H4 (cell line): ENCODE measurements around the gene TRIM32. TPM values are rescaled to one million over a fixed set of nuclear protein-coding genes. Genes with fewer than 3 reads are reported as not detected.

ENCODE experiments used
- DNase-seq: peaks from one replicate; pipeline ENCODE4 v3.0.0-alpha.2; 2015; ENCODE audit warnings: low spot score
- total RNA-seq: library from RNA; depleted of rRNA; stranded (reverse); fragments of >200 nt; shearing (Covaris generic); gene quantifications from 2 replicates; pipeline ENCODE4 v1.2.3, GENCODE V29; 2014

The TRIM32 gene
- total RNA-seq, 1 experiment from 2014 or later: 18.5 TPM

- no peak for DNase-seq
These were observed 18.4 kb downstream of the TRIM32 start for GRCh38 chr9:116705531-116705930.

GRCh38 chr9:116706310-116707290, 19.5 kb downstream of the TRIM32 start:
- DNase-seq: no peak

GRCh38 chr9:116712781-116713180, 25.7 kb downstream of the TRIM32 start:
- DNase-seq: no peak

- no peak for DNase-seq
These were observed 26.2 kb downstream of the TRIM32 start for GRCh38 chr9:116713271-116713670.

GRCh38 chr9:116715751-116716150, 28.6 kb downstream of the TRIM32 start:
- DNase-seq: no peak

- DNase-seq: no peak
These were observed 29.3 kb downstream of the TRIM32 start for GRCh38 chr9:116716438-116716837.

- no peak for DNase-seq
These were observed 30.0 kb downstream of the TRIM32 start for GRCh38 chr9:116717150-116717549.

GRCh38 chr9:116718111-116718510, 31.0 kb downstream of the TRIM32 start:
- no peak for DNase-seq

GRCh38 chr9:116720111-116720510, 33.0 kb downstream of the TRIM32 start:
- no peak for DNase-seq

GRCh38 chr9:116721411-116721810, 34.3 kb downstream of the TRIM32 start:
- DNase-seq: no peak

- DNase-seq: no peak
These were observed 34.8 kb downstream of the TRIM32 start for GRCh38 chr9:116721944-116722343.

- no peak for DNase-seq
These were observed 37.0 kb downstream of the TRIM32 start for GRCh38 chr9:116724123-116724522.

GRCh38 chr9:116726602-116727001, 39.5 kb downstream of the TRIM32 start:
- no peak for DNase-seq

- DNase-seq: no peak
These were observed 46.0 kb downstream of the TRIM32 start for GRCh38 chr9:116733010-116733641.

GRCh38 chr9:116736399-116737151, 49.5 kb downstream of the TRIM32 start:
- DNase-seq: no peak

GRCh38 chr9:116737152-116737546, 50.0 kb downstream of the TRIM32 start:
- DNase-seq: peak; percentile 64

- no peak for DNase-seq
These were observed 54.1 kb downstream of the TRIM32 start for GRCh38 chr9:116741086-116741740.

- no peak for DNase-seq
These were observed 54.6 kb downstream of the TRIM32 start for GRCh38 chr9:116741742-116742141.

GRCh38 chr9:116749176-116749575, 62.1 kb downstream of the TRIM32 start:
- no peak for DNase-seq

- DNase-seq: no peak
These were observed 62.7 kb downstream of the TRIM32 start for GRCh38 chr9:116749772-116750171.

GRCh38 chr9:116750510-116750909, 63.4 kb downstream of the TRIM32 start:
- DNase-seq: no peak
